Thyroid gland (tissue), 4 donors: ENCODE results near the gene HHEX. TPM values are rescaled to one million over a fixed set of nuclear protein-coding genes. Genes with fewer than 3 reads are reported as not detected.
A peak's percentile ranks its signal among the peaks of the same experiment; 100 is the strongest.
"Not testable (repeated sequence)": the region's sequence is repeated elsewhere in the genome, so short reads cannot be mapped to it uniquely, and the experiment has no call there.

ENCODE experiments used
- DNase-seq, 2 donors: peaks; one replicate each; pipeline ENCODE4 v3.0.0-alpha.2; 2019
- H3K27ac ChIP-seq, 3 donors: fragments of 200-600 bp; sonication (generic); 1 replicate in 2 of 3; 2 replicates in 1 of 3; pipeline ENCODE4 v1.5.1; 2016 to 2019; ENCODE audit warnings: mild to moderate bottlenecking in 1 of 3, moderate library complexity in 1 of 3
- H3K27me3 ChIP-seq: fragments of 200-600 bp; sonication (generic); one replicate; pipeline ENCODE4 v1.5.1; 2019
- H3K36me3 ChIP-seq, 2 donors: fragments of 200-600 bp; sonication (generic); one replicate each; pipeline ENCODE4 v1.5.1; 2016 to 2019
- H3K4me1 ChIP-seq, 2 donors: fragments of 200-600 bp; sonication (generic); one replicate each; pipeline ENCODE4 v1.5.1; 2017 to 2019
- H3K4me3 ChIP-seq, 3 donors: fragments of 200-600 bp; sonication (generic); replicated peaks in 1 of 3; 1 replicate in 2 of 3; 2 replicates in 1 of 3; pipeline ENCODE4 v1.5.1; 2016; ENCODE audit warnings: mild to moderate bottlenecking in 1 of 3
- H3K9me3 ChIP-seq: fragments of 200-600 bp; sonication (generic); one replicate; pipeline ENCODE4 v1.5.1; 2017
- POLR2A ChIP-seq, 2 donors: fragments of 450-650 bp; IDR thresholded peaks; one replicate each; pipeline ENCODE4 v1.6.1; 2017; ENCODE audit warnings: antibody characterized with exemption in 2 of 2, mild to moderate bottlenecking in 2 of 2, moderate library complexity in 1 of 2
- WGBS, 2 donors: methylation state at CpG; one replicate each; pipeline ENCODE4 v1.1.5; 2017; 5-methylcytosine and 5-hydroxymethylcytosine counted together
- intact Hi-C: fragments of 100-400 bp; cut with DNase I; formaldehyde crosslinking; loops from one replicate; pipeline ENCODE4 v1.15.1; 2023
- total RNA-seq, 4 donors: library from RNA; depleted of rRNA; stranded (reverse); fragments of >200 nt; gene quantifications; one replicate each; pipeline ENCODE4 v1.2.3, GENCODE V29; 2016
- TF ChIP-seq, protein P1 (sequence below), 6 experiments: fragments of 200-600 bp in 3 of 6; fragments of 450-650 bp in 3 of 6; sonication (generic) in 3 of 6; IDR thresholded peaks; one replicate each; pipeline ENCODE4 v1.5.1; 2016 to 2019; ENCODE audit warnings: antibody characterized with exemption in 6 of 6, mild to moderate bottlenecking in 2 of 6, inconsistent platforms in 1 of 6, moderate library complexity in 1 of 6

Gene HHEX
- total RNA-seq, result 100 to 1,000 TPM in 3 of 4 donors, 10 to 100 TPM in 1; 90.9 to 154 (median 122) TPM

DNA sequence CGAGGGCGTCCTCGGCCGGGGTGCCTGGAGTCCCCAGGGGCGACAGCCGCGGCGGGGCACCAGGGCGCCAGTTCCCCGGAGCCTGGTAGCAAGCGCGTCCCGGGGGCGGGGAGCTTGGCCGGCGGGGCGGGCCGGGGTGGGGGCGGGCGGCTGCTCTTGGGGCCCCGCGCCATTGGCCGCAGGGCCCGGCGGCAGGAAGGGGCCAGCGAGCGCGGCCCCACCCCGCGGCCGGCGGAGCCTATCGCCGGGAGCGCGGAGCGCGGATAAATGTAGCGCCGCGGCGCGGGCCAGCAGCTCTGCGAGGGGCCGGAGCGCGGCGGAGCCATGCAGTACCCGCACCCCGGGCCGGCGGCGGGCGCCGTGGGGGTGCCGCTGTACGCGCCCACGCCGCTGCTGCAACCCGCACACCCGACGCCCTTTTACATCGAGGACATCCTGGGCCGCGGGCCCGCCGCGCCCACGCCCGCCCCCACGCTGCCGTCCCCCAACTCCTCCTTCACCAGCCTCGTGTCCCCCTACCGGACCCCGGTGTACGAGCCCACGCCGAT, at the start of gene HHEX:
HHEX (plus strand) TSS at position 293 of the 548 bp plus-strand sequence; CDS start at position 325, 32 bp downstream.
- WGBS, 2 donors, result 0 to 2% methylated on average over 1 to 11 of the region's 79 CpGs
- Histone ChIP-seq H3K4me1 (peaks cover 0 to 12% of the 10 kb centered on the region in 2 donors), H3K27me3 (no peaks in the 10 kb centered on the region), H3K4me3 (peak within 1 kb of the TSS; percentile 94 to 99 (median 94)), H3K27ac (peak within 1 kb of the TSS; percentile 99 to 100 (median 99)), H3K9me3 (no peaks in the 10 kb centered on the region), H3K36me3 (peaks cover 12 to 22% of the 10 kb centered on the region in 2 donors)
- intact Hi-C loops, result loop anchor here (10.0 kb wide), 2 partner anchors 95 to 195 kb away; partner anchors contain the start of gene KIF11
- peak; percentile 88 to 89 for DNase-seq
- peak; percentile 86 to 99 for TF ChIP-seq POLR2A (IDR thresholded peaks at IDR 0.05)
- TF ChIP-seq, protein P1, sequence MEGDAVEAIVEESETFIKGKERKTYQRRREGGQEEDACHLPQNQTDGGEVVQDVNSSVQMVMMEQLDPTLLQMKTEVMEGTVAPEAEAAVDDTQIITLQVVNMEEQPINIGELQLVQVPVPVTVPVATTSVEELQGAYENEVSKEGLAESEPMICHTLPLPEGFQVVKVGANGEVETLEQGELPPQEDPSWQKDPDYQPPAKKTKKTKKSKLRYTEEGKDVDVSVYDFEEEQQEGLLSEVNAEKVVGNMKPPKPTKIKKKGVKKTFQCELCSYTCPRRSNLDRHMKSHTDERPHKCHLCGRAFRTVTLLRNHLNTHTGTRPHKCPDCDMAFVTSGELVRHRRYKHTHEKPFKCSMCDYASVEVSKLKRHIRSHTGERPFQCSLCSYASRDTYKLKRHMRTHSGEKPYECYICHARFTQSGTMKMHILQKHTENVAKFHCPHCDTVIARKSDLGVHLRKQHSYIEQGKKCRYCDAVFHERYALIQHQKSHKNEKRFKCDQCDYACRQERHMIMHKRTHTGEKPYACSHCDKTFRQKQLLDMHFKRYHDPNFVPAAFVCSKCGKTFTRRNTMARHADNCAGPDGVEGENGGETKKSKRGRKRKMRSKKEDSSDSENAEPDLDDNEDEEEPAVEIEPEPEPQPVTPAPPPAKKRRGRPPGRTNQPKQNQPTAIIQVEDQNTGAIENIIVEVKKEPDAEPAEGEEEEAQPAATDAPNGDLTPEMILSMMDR (IDR thresholded peaks at IDR 0.05), result peak in 1 of 6 experiments; percentile 25

DNA sequence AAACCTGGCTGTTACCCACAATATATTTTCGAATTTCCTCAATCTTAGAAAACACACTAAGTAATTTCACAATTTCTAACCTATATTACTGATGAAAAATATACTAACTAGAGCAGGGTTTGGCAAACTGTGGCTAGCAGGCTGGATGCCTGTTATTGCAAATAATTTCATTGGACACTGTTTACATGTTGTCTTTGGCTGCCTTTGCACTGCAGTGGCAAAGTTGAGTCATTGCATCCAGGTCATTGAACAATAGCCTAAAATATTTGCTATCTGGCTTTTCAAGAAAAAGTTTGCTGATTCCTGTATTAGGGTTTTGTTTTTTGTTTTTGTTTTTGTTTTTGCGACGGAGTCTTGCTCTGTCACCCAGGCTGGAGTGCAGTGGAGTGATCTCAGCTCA, 49.6 kb upstream of the HHEX start:
- WGBS, 2 donors, result 91 to 93% methylated on average over 3 of the region's 3 CpGs

DNA sequence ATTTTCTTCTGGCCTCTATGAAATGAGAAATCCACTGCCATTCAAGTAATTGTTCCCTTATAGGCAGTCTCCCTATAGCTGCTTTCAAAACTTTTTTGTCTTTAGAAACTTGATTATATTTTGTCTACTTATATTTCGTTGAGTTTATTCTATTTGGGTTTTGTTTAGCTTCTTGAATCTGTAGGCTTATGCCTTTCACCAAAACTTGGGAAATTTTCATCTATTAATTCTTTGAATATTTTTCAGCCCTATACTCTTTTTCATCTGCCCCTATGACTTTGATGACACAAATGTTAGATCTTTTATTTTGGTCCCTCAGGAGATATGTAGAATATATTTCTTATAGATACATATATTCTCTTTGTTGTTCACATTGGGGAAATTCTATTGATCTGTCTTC, 48.3 kb upstream of the HHEX start:
- Histone ChIP-seq H3K9me3 (no peaks in the 10 kb centered on the region), H3K36me3 (no peaks in the 10 kb centered on the region), H3K27ac (no peak overlapping the region), H3K27me3 (no peaks in the 10 kb centered on the region), H3K4me1 (peaks cover 0 to 4% of the 10 kb centered on the region in 2 donors), H3K4me3 (no peak overlapping the region)
- intact Hi-C loops, result no loop called here
- 95 to 100% methylated on average over 1 of the region's 1 CpG for WGBS, 2 donors
- no peak for DNase-seq
- TF ChIP-seq, protein P1 (IDR thresholded peaks at IDR 0.05), result no peak
- TF ChIP-seq POLR2A (IDR thresholded peaks at IDR 0.05), result no peak

More for the DNA sequence above, 49.6 kb upstream of the HHEX start:
- H3K27me3 ChIP-seq, result no peaks in the 10 kb centered on the region
- H3K27ac ChIP-seq, result no peak overlapping the region
- TF ChIP-seq, protein P1 (IDR thresholded peaks at IDR 0.05), result no peak
- TF ChIP-seq POLR2A (IDR thresholded peaks at IDR 0.05), result no peak
- H3K9me3 ChIP-seq, result no peaks in the 10 kb centered on the region
- peaks cover 0 to 4% of the 10 kb centered on the region in 2 donors for H3K4me1 ChIP-seq
- H3K36me3 ChIP-seq, result no peaks in the 10 kb centered on the region
- no peak overlapping the region for H3K4me3 ChIP-seq
- intact Hi-C loops, result no loop called here
- DNase-seq, result no peak

DNA sequence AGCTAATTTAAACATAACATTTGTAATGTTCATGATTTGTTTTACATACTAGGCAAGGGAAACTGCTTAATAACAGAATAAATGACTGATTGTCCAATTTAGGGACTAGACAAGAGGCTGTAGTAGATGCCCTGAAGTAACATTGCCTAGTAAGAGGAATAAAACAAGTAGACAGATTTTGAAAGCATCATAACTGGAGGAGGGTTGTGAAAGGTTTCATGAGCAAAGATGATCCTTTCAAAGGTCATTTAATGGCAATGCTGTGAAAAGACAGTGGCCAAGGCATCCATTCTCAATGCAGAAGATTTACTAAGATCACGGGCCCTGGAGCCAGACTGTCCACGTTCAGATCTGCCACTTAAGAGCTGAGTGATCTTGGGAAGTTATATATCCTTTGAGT, 44.8 kb upstream of the HHEX start:
- H3K9me3 ChIP-seq, result no peaks in the 10 kb centered on the region
- intact Hi-C loops, result no loop called here
- H3K4me3 ChIP-seq, result no peak overlapping the region
- 94 to 100% methylated on average over 2 of the region's 2 CpGs for WGBS, 2 donors
- H3K36me3 ChIP-seq, result no peaks in the 10 kb centered on the region
- no peak overlapping the region for H3K27ac ChIP-seq
- no peaks in the 10 kb centered on the region for H3K27me3 ChIP-seq
- peaks cover 0 to 4% of the 10 kb centered on the region in 2 donors for H3K4me1 ChIP-seq
- no peak for DNase-seq
- no peak for TF ChIP-seq POLR2A (IDR thresholded peaks at IDR 0.05)
- TF ChIP-seq, protein P1 (IDR thresholded peaks at IDR 0.05), result no peak

DNA sequence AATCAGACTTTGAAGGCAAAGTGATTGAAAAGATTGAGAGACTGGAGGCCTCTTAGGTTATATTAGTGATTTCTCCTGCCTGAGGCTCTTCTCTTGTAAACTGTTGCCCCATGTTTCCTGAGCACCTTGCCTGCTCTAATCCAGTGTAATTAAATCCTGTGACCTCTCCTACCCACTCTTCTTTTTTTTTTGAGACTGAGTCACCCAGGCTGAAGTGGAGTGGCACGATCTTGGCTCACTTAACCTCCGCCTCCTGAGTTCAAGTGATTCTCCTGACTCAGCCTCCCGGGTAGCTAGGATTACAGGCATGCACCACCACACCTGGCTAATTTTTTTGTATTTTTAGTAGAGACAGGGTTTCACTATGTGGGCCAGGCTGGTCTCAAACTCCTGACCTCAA, 38.9 kb upstream of the HHEX start:
- DNase-seq, H3K27me3 ChIP-seq, intact Hi-C loops, H3K27ac ChIP-seq, H3K4me3 ChIP-seq, H3K9me3 ChIP-seq, H3K36me3 ChIP-seq, H3K4me1 ChIP-seq: not testable (repeated sequence)
- WGBS, 2 donors, result 77 to 84% methylated on average over 3 of the region's 3 CpGs
